HG02798 (cell line): ENCODE data around the gene TRPM3.
"Not testable (repeated sequence)": the region's sequence is repeated elsewhere in the genome, so short reads cannot be mapped to it uniquely, and the experiment has no call there.

Experiments
- ATAC-seq: cut with Tn5 transposase; IDR thresholded peaks from one replicate; pipeline ENCODE4 v1.9.1; 2021; ENCODE audit warnings: mild to moderate bottlenecking; ENCODE audit not compliant: unreplicated experiment, poor library complexity

TRPM3 gene

GRCh38 chr9:70692431-70692830, 429.0 kb downstream of the TRPM3 start:
- no peak for ATAC-seq

GRCh38 chr9:70688704-70689103, 432.7 kb downstream of the TRPM3 start:
- no peak for ATAC-seq

GRCh38 chr9:70683841-70684240, 437.6 kb downstream of the TRPM3 start:
- ATAC-seq = no peak

- ATAC-seq = no peak
Observed at GRCh38 chr9:70682298-70682697, 439.1 kb downstream of the TRPM3 start.

- no peak for ATAC-seq
Observed at GRCh38 chr9:70679845-70680244, 441.6 kb downstream of the TRPM3 start.

GRCh38 chr9:70678153-70678552, 443.3 kb downstream of the TRPM3 start:
- ATAC-seq = no peak

- no peak for ATAC-seq
Observed at GRCh38 chr9:70677055-70677735, 444.2 kb downstream of the TRPM3 start.

- ATAC-seq = no peak
Observed at GRCh38 chr9:70675868-70676370, 445.5 kb downstream of the TRPM3 start.

- no peak for ATAC-seq
Observed at GRCh38 chr9:70673844-70674243, 447.6 kb downstream of the TRPM3 start.

GRCh38 chr9:70672161-70672649, 449.2 kb downstream of the TRPM3 start:
- ATAC-seq = no peak

GRCh38 chr9:70668751-70669150, 452.7 kb downstream of the TRPM3 start:
- ATAC-seq = no peak

- ATAC-seq = no peak
Observed at GRCh38 chr9:70658765-70659164, 462.7 kb downstream of the TRPM3 start.

GRCh38 chr9:70656281-70656680, 465.1 kb downstream of the TRPM3 start:
- no peak for ATAC-seq

GRCh38 chr9:70654144-70654543, 467.3 kb downstream of the TRPM3 start:
- no peak for ATAC-seq

GRCh38 chr9:70644627-70645026, 476.8 kb downstream of the TRPM3 start:
- not testable (repeated sequence) for ATAC-seq

GRCh38 chr9:70642341-70642740, 479.1 kb downstream of the TRPM3 start:
- no peak for ATAC-seq

- ATAC-seq = no peak
Observed at GRCh38 chr9:70641631-70642030, 479.8 kb downstream of the TRPM3 start.

GRCh38 chr9:70641031-70641430, 480.4 kb downstream of the TRPM3 start:
- ATAC-seq = no peak

GRCh38 chr9:70639853-70640814, 481.3 kb downstream of the TRPM3 start:
- no peak for ATAC-seq

- ATAC-seq = no peak
Observed at GRCh38 chr9:70635790-70636189, 485.6 kb downstream of the TRPM3 start.

- no peak for ATAC-seq
Observed at GRCh38 chr9:70634696-70635095, 486.7 kb downstream of the TRPM3 start.
